ENCODE data around the gene TTF2.

The TTF2 gene

GRCh38 chr1:117037802-117038201 lies 22.3 kb upstream of the TTF2 start:
- no peak for DNase-seq (ENCODE audit: low spot score)
- in situ Hi-C loops (cut with MboI; ENCODE audit: low sequenced_read_pairs, unreplicated experiment), result no loop called here
- TF ChIP-seq, protein P1, sequence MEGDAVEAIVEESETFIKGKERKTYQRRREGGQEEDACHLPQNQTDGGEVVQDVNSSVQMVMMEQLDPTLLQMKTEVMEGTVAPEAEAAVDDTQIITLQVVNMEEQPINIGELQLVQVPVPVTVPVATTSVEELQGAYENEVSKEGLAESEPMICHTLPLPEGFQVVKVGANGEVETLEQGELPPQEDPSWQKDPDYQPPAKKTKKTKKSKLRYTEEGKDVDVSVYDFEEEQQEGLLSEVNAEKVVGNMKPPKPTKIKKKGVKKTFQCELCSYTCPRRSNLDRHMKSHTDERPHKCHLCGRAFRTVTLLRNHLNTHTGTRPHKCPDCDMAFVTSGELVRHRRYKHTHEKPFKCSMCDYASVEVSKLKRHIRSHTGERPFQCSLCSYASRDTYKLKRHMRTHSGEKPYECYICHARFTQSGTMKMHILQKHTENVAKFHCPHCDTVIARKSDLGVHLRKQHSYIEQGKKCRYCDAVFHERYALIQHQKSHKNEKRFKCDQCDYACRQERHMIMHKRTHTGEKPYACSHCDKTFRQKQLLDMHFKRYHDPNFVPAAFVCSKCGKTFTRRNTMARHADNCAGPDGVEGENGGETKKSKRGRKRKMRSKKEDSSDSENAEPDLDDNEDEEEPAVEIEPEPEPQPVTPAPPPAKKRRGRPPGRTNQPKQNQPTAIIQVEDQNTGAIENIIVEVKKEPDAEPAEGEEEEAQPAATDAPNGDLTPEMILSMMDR (IDR thresholded peaks at IDR 0.05; ENCODE audit: borderline replicate concordance, control extremely low read depth, extremely low read depth, insufficient read depth, missing control alignments), result no peak

DNA sequence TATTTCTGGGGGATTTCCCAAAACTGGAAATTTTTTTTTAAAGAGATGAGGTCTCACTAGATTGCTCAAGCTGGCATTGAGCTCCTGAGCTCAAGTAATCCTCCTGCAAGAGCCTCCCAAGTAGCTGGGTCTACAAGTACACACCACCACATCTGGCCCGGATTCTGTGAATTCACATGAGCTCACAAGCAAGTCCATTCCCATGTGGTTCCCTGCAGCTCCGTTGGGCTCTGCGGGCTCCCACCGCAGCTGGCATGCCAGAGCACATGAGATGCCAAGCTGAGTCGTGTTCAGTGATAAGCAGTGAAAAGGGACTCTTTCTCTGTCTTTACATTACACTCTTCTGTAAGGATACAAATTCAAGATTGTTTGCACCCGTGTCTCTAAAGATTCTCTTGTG lies 21.9 kb upstream of the TTF2 start:
- TF ChIP-seq, protein P1 (IDR thresholded peaks at IDR 0.05; ENCODE audit: borderline replicate concordance, control extremely low read depth, extremely low read depth, insufficient read depth, missing control alignments), result no peak
- DNase-seq (ENCODE audit: low spot score), result no peak
- in situ Hi-C loops (cut with MboI; ENCODE audit: low sequenced_read_pairs, unreplicated experiment), result no loop called here

DNA sequence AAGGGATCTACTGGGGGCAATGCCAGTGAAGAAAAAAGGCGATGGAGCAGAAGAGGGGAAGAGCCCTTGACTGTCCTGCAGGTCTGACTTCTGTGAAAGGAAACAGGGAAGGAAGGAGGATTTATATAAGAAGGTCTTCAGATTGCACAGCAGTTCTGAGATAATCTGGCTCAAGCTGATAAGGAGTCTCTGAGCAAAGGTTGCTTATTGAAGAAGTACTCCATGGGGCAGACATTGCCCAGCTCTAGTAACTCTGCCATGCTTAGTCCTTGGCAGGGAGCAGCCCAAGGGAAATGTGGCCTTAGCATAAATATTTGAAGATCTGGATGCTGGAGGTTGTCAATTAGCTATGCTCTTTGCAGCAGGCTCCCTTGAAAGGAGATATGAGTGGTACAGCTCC lies 15.9 kb upstream of the TTF2 start:
- DNase-seq (ENCODE audit: low spot score), result no peak
- in situ Hi-C loops (cut with MboI; ENCODE audit: low sequenced_read_pairs, unreplicated experiment), result no loop called here
- TF ChIP-seq, protein P1 (IDR thresholded peaks at IDR 0.05; ENCODE audit: borderline replicate concordance, control extremely low read depth, extremely low read depth, insufficient read depth, missing control alignments), result no peak

- in situ Hi-C loops (cut with MboI; ENCODE audit: low sequenced_read_pairs, unreplicated experiment), result no loop called here
- TF ChIP-seq, protein P1 (IDR thresholded peaks at IDR 0.05; ENCODE audit: borderline replicate concordance, control extremely low read depth, extremely low read depth, insufficient read depth, missing control alignments), result no peak
- DNase-seq (ENCODE audit: low spot score), result no peak
Measured at GRCh38 chr1:117045644-117046043, 14.5 kb upstream of the TTF2 start.

GRCh38 chr1:117046781-117047180 lies 13.3 kb upstream of the TTF2 start:
- DNase-seq (ENCODE audit: low spot score), result no peak
- TF ChIP-seq, protein P1 (IDR thresholded peaks at IDR 0.05; ENCODE audit: borderline replicate concordance, control extremely low read depth, extremely low read depth, insufficient read depth, missing control alignments), result no peak
- in situ Hi-C loops (cut with MboI; ENCODE audit: low sequenced_read_pairs, unreplicated experiment), result no loop called here

DNA sequence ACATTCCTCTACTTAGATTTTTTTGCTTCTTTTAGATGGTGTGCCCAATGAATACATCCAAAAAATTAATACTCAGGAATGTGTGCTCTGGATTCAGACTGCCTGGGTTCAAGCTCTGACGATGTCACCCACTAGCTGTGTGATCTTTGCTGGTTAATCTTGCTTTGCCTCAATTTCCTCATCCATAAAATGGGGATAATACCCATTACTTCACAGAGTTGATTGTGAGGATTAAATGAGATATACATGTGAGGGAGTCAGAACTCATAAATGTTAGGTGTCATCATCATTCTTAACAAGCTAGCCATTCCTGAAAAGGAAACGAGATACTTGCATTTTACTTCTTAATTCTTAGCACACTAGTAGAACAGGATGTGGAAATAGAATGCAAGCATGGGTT lies 12.9 kb upstream of the TTF2 start:
- in situ Hi-C loops (cut with MboI; ENCODE audit: low sequenced_read_pairs, unreplicated experiment), result no loop called here
- TF ChIP-seq, protein P1 (IDR thresholded peaks at IDR 0.05; ENCODE audit: borderline replicate concordance, control extremely low read depth, extremely low read depth, insufficient read depth, missing control alignments), result no peak
- DNase-seq (ENCODE audit: low spot score), result no peak

GRCh38 chr1:117049857-117050256 lies 10.3 kb upstream of the TTF2 start:
- DNase-seq (ENCODE audit: low spot score), result no peak
- TF ChIP-seq, protein P1 (IDR thresholded peaks at IDR 0.05; ENCODE audit: borderline replicate concordance, control extremely low read depth, extremely low read depth, insufficient read depth, missing control alignments), result no peak
- in situ Hi-C loops (cut with MboI; ENCODE audit: low sequenced_read_pairs, unreplicated experiment), result loop anchor here (10.0 kb wide), 4 partner anchors 65 to 485 kb away; no protein-coding TSS in a partner anchor

Measured in GM13976 (cell line).